ENCODE data around the gene TTC31.

Gene TTC31

DNA sequence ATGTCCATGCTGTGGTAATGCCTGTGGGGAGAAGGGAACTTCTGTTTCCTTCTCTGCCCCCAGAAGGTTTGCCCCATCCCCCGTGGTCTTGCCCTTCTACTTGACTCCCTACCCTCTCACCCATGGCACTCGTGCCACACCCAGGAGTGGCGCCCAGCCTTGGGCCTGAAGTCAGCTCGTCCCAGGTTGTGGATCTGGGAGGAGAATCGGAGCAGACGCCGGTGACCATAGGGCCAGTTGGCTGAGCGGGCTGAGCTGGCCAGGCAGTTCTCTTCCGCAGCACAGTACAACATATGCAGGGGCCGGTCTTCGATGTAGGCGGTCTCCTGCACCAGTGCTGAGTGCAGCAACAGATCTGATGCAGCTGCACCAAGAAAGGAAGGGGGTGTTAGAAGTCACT lies 51.5 kb downstream of the TTC31 start:
- H3F3A ChIP-seq (ENCODE audit: control insufficient read depth, insufficient read depth): peaks cover 7% of the 10 kb centered on the region; the same call in 1 of the 2 replicates

GRCh38 chr2:74535440-74535965 lies 52.6 kb downstream of the TTC31 start:
- H3K4me2 ChIP-seq (ENCODE audit: low read length): no peak overlapping the region
- H3K9me2 ChIP-seq (replicated peaks; ENCODE audit: control insufficient read depth, low read length): no peaks in the 10 kb centered on the region
- peaks cover 27% of the 10 kb centered on the region for H3K36me3 ChIP-seq (ENCODE audit: control insufficient read depth, low read length)
- TF ChIP-seq CTCF (IDR thresholded peaks at IDR 0.05; ENCODE audit: low read depth, low read length, poor library complexity, severe bottlenecking): no peak
- TF ChIP-seq EZH2phosphoT487 (IDR thresholded peaks at IDR 0.05; ENCODE audit: borderline replicate concordance, low read length): no peak
- H3K9me3 ChIP-seq (ENCODE audit: control insufficient read depth, insufficient read depth, low read length): no peaks in the 10 kb centered on the region
- H3K27me3 ChIP-seq (ENCODE audit: control insufficient read depth, low read length): peaks cover 25% of the 10 kb centered on the region
- H3F3A ChIP-seq (ENCODE audit: control insufficient read depth, insufficient read depth): peaks cover 7% of the 10 kb centered on the region; the same call in 1 of the 2 replicates
- H3K79me2 ChIP-seq (ENCODE audit: control insufficient read depth, low read length): peaks cover 10% of the 10 kb centered on the region
- H4K20me1 ChIP-seq (ENCODE audit: control insufficient read depth, insufficient read depth, low read depth, low read length): no peaks in the 10 kb centered on the region
- H3K27ac ChIP-seq (ENCODE audit: low read depth, low read length): no peak overlapping the region
- H3K4me1 ChIP-seq (ENCODE audit: control insufficient read depth, low read length): peaks cover 19% of the 10 kb centered on the region
- no peak overlapping the region for H3K4me3 ChIP-seq (ENCODE audit: low read length)

More for the DNA sequence above, 51.5 kb downstream of the TTC31 start:
- no peaks in the 10 kb centered on the region for H3K9me2 ChIP-seq (replicated peaks; ENCODE audit: control insufficient read depth, low read length)
- peaks cover 22% of the 10 kb centered on the region for H3K27me3 ChIP-seq (ENCODE audit: control insufficient read depth, low read length)
- H3K4me1 ChIP-seq (ENCODE audit: control insufficient read depth, low read length): peaks cover 19% of the 10 kb centered on the region
- H3K27ac ChIP-seq (ENCODE audit: low read depth, low read length): no peak overlapping the region
- no peak overlapping the region for H3K4me3 ChIP-seq (ENCODE audit: low read length)
- no peak overlapping the region for H3K4me2 ChIP-seq (ENCODE audit: low read length)
- H3K36me3 ChIP-seq (ENCODE audit: control insufficient read depth, low read length): peaks cover 27% of the 10 kb centered on the region
- no peaks in the 10 kb centered on the region for H3K9me3 ChIP-seq (ENCODE audit: control insufficient read depth, insufficient read depth, low read length)
- H4K20me1 ChIP-seq (ENCODE audit: control insufficient read depth, insufficient read depth, low read depth, low read length): no peaks in the 10 kb centered on the region
- peaks cover 21% of the 10 kb centered on the region for H3K79me2 ChIP-seq (ENCODE audit: control insufficient read depth, low read length)
- no peak for TF ChIP-seq CTCF (IDR thresholded peaks at IDR 0.05; ENCODE audit: low read depth, low read length, poor library complexity, severe bottlenecking)
- TF ChIP-seq EZH2phosphoT487 (IDR thresholded peaks at IDR 0.05; ENCODE audit: borderline replicate concordance, low read length): no peak

DNA sequence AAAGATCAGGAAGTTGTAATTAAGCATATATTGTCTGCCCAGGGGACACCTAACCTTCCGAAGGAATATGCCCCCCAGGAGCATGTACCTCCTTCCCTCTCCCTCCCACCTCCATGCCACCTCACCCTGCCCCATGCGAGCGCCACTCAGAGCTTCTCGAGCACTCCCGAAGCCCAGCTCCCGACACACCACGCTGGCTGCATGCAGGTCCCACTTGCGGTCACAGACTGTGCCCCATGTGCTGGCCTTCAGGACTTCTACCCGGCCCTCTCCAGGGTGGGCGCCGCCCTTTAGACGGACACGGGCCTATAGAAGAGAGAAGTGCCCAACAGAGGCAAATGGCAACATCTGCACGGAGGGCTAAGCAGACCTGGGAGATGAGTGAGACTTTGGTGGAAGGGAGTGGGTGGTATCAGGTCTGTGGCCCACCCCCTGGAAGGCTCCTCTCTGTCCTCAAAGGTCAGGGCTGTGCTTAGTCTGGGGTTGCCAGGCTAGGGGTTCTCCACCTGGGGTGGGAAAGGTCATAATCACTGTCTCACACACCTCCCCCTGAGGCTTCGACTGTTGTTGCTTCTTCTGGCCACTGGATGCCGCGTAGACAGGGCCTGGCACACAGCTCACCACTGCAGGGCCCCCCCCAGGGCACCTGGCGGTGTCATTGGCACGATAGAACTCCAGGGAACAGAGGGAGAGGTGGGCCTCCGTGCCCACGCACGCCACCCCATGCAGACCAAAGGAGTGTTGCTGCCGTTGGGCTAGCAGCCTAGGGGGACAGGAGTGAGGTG lies 53.5 kb downstream of the TTC31 start:
- H3K9me3 ChIP-seq (ENCODE audit: control insufficient read depth, insufficient read depth, low read length): no peaks in the 10 kb centered on the region
- H4K20me1 ChIP-seq (ENCODE audit: control insufficient read depth, insufficient read depth, low read depth, low read length): no peaks in the 10 kb centered on the region
- TF ChIP-seq CTCF (IDR thresholded peaks at IDR 0.05; ENCODE audit: low read depth, low read length, poor library complexity, severe bottlenecking): no peak
- TF ChIP-seq EZH2phosphoT487 (IDR thresholded peaks at IDR 0.05; ENCODE audit: borderline replicate concordance, low read length): no peak
- H3K9me2 ChIP-seq (replicated peaks; ENCODE audit: control insufficient read depth, low read length): no peaks in the 10 kb centered on the region
- H3K27me3 ChIP-seq (ENCODE audit: control insufficient read depth, low read length): peaks cover 25% of the 10 kb centered on the region
- H3F3A ChIP-seq (ENCODE audit: control insufficient read depth, insufficient read depth): peaks cover 7% of the 10 kb centered on the region; the same call in 1 of the 2 replicates
- peaks cover 10% of the 10 kb centered on the region for H3K4me1 ChIP-seq (ENCODE audit: control insufficient read depth, low read length)
- H3K79me2 ChIP-seq (ENCODE audit: control insufficient read depth, low read length): peaks cover 2% of the 10 kb centered on the region
- H3K4me3 ChIP-seq (ENCODE audit: low read length): no peak overlapping the region
- no peak overlapping the region for H3K4me2 ChIP-seq (ENCODE audit: low read length)
- peaks cover 20% of the 10 kb centered on the region for H3K36me3 ChIP-seq (ENCODE audit: control insufficient read depth, low read length)
- H3K27ac ChIP-seq (ENCODE audit: low read depth, low read length): no peak overlapping the region
